B cell (primary cell): ENCODE measurements around the gene ANKS1B. TPM values are rescaled to one million over a fixed set of nuclear protein-coding genes. Genes with fewer than 3 reads are reported as not detected.

ENCODE experiments used
- ATAC-seq: fragments of 200-7000 bp; cut with Tn5 transposase; one replicate; pipeline ENCODE4 v1.10.0; 2021; ENCODE audit warnings: low read depth, mild to moderate bottlenecking, moderate number of reproducible peaks, moderate library complexity
- CTCF ChIA-PET: fragments of 350-600 bp; sonication (Branson Sonifier 250); formaldehyde crosslinking; loops from one replicate; lab custom pipeline; 2021; ENCODE audit warnings: antibody characterized with exemption, inconsistent platforms; lab: Charles Lee
- POLR2A ChIA-PET: fragments of 350-600 bp; sonication (Branson Sonifier 250); formaldehyde crosslinking; loops from one replicate; lab custom pipeline; 2021; ENCODE audit warnings: antibody characterized with exemption; lab: Charles Lee
- DNase-seq: peaks from one replicate; pipeline ENCODE4 v3.0.0; 2013
- H2AFZ ChIP-seq: 2 replicates; pipeline ENCODE4 v1.6.1; 2012; ENCODE audit warnings: mild to moderate bottlenecking, low read depth, low read length; ENCODE audit not compliant: insufficient read depth, poor library complexity, severe bottlenecking
- H3K27ac ChIP-seq, 2 donors: 1 replicate in 1 of 2; 2 replicates in 1 of 2; pipeline ENCODE4 v1.5.1; 2012 to 2013; ENCODE audit warnings: low read length in 2 of 2, mild to moderate bottlenecking in 2 of 2, moderate library complexity in 1 of 2
- H3K27me3 ChIP-seq, 4 experiments: fragments of 200-600 bp in 1 of 4; sonication (generic) in 1 of 4; replicated peaks in 1 of 4; 1 replicate in 2 of 4; 2 replicates in 2 of 4; pipeline versions ENCODE4 v1.6.1 to v1.7.0; 2013 to 2016; ENCODE audit warnings: low read length in 3 of 4, mild to moderate bottlenecking in 2 of 4, mixed read lengths in 1 of 4, moderate library complexity in 1 of 4; ENCODE audit not compliant: insufficient read depth in 4 of 4, control insufficient read depth in 3 of 4; ENCODE audit errors: control extremely low read depth in 1 of 4
- H3K36me3 ChIP-seq, 2 experiments: replicated peaks in 1 of 2; 1 replicate in 1 of 2; 2 replicates in 1 of 2; pipeline versions ENCODE4 v1.6.1 to v1.7.1; 2013; ENCODE audit warnings: low read length in 1 of 2; ENCODE audit not compliant: insufficient read depth in 2 of 2, control insufficient read depth in 1 of 2; ENCODE audit errors: control extremely low read depth in 1 of 2, extremely low read depth in 1 of 2
- H3K4me1 ChIP-seq, 2 donors: fragments of 200-600 bp in 1 of 2; sonication (generic) in 1 of 2; 1 replicate in 1 of 2; 2 replicates in 1 of 2; pipeline versions ENCODE4 v1.5.1 to v1.6.1; 2013 to 2017; ENCODE audit warnings: low read length in 2 of 2; ENCODE audit not compliant: control insufficient read depth in 2 of 2, insufficient read depth in 2 of 2
- H3K4me2 ChIP-seq: replicated peaks from 2 replicates; pipeline ENCODE3; 2012; ENCODE audit warnings: mild to moderate bottlenecking, low read depth, low read length; ENCODE audit not compliant: poor library complexity, severe bottlenecking
- H3K4me3 ChIP-seq, 5 experiments: fragments of 200-600 bp in 1 of 5; sonication (generic) in 1 of 5; 1 replicate in 3 of 5; 2 replicates in 2 of 5; pipeline versions ENCODE4 v1.5.1 to v1.7.0; 2011 to 2016; ENCODE audit warnings: low read length in 4 of 5, mild to moderate bottlenecking in 4 of 5, low read depth in 2 of 5, control low read depth in 1 of 5, moderate library complexity in 1 of 5; ENCODE audit not compliant: insufficient read depth in 1 of 5; ENCODE audit errors: control extremely low read depth in 1 of 5, extremely low read depth in 1 of 5
- H3K79me2 ChIP-seq: fragments of 200-600 bp; sonication (generic); one replicate; pipeline ENCODE4 v1.6.0; 2016; ENCODE audit warnings: low read length; ENCODE audit not compliant: control insufficient read depth, insufficient read depth
- H3K9ac ChIP-seq: fragments of 200-600 bp; sonication (generic); 2 replicates; pipeline ENCODE4 v1.6.1; 2017; ENCODE audit warnings: mild to moderate bottlenecking, low read length, moderate library complexity
- H3K9me3 ChIP-seq, 3 donors: one replicate each; pipeline versions ENCODE4 v1.6.1 to v1.7.1; 2013; ENCODE audit warnings: low read length in 2 of 3; ENCODE audit not compliant: control insufficient read depth in 2 of 3, insufficient read depth in 1 of 3; ENCODE audit errors: control extremely low read depth in 1 of 3
- H4K20me1 ChIP-seq: 2 replicates; pipeline ENCODE4 v1.6.0; 2012; ENCODE audit warnings: mild to moderate bottlenecking, low read length; ENCODE audit not compliant: insufficient read depth, control insufficient read depth, poor library complexity, severe bottlenecking
- H3K27ac Mint-ChIP-seq: one replicate; pipeline ENCODE4 v1.8.0; 2021; ENCODE audit warnings: mixed read lengths
- H3K27me3 Mint-ChIP-seq: one replicate; pipeline ENCODE4 v1.8.0; 2021; ENCODE audit warnings: mixed read lengths
- H3K4me1 Mint-ChIP-seq: one replicate; pipeline ENCODE4 v1.8.0; 2021; ENCODE audit warnings: mixed read lengths
- H3K4me3 Mint-ChIP-seq: one replicate; pipeline ENCODE4 v1.8.0; 2021; ENCODE audit warnings: mixed read lengths
- H3K9me3 Mint-ChIP-seq: one replicate; pipeline ENCODE4 v1.8.0; 2022; ENCODE audit warnings: mixed read lengths; ENCODE audit not compliant: insufficient read depth
- EZH2 ChIP-seq: IDR thresholded peaks from 2 replicates; pipeline ENCODE4 v1.6.1; 2012; ENCODE audit warnings: borderline replicate concordance, low read depth, mild to moderate bottlenecking, moderate library complexity, low read length; ENCODE audit not compliant: insufficient read depth, poor library complexity, severe bottlenecking
- WGBS: methylation state at CpG from one replicate; pipeline ENCODE4 v1.1.5; 2013; ENCODE audit warnings: missing lambda C conversion rate; ENCODE audit not compliant: insufficient coverage; 5-methylcytosine and 5-hydroxymethylcytosine counted together
- intact Hi-C: fragments of 100-400 bp; cut with micrococcal nuclease; formaldehyde crosslinking; loops from one replicate; pipeline ENCODE4 v1.10.0; 2022
- polyA plus RNA-seq: library from polyadenylated mRNA; depleted of rRNA; stranded (reverse); fragments of >200 nt; gene quantifications from 2 replicates; pipeline ENCODE4 v1.2.3, GENCODE V29; 2012
- total RNA-seq, 2 donors: library from RNA; stranded (reverse); fragments of 120-200 nt in 1 of 2; gene quantifications; 1 replicate in 1 of 2; 2 replicates in 1 of 2; pipeline versions ENCODE4 v1.2.3 to v1.2.4, GENCODE V29; 2013 to 2022
- TF ChIP-seq, protein P1 (sequence below): fragments of 200-600 bp; IDR thresholded peaks from one replicate; pipeline ENCODE4 v1.8.0; 2022; ENCODE audit warnings: antibody characterized with exemption, mild to moderate bottlenecking

ANKS1B gene
- total and polyA plus RNA-seq, 2 donors (not counting 1 experiment from before 2014, with no cell fraction given), result not detected

GRCh38 chr12:98830657-98831056 is 1154.1 kb downstream of the ANKS1B start:
- no peaks in the 10 kb centered on the region for H3K36me3 ChIP-seq
- ChIA-PET CTCF (no interaction called here), POLR2A (no interaction called here)
- H3K4me2 ChIP-seq, result no peak overlapping the region
- H2AFZ ChIP-seq, result no peak overlapping the region
- Mint-ChIP-seq H3K4me1 (no peaks in the 10 kb centered on the region), H3K9me3 (no peaks in the 10 kb centered on the region), H3K27me3 (peaks cover 23% of the 10 kb centered on the region), H3K4me3 (no peak overlapping the region), H3K27ac (no peak overlapping the region)
- no peaks in the 10 kb centered on the region for H4K20me1 ChIP-seq
- H3K9me3 ChIP-seq, result no peaks in the 10 kb centered on the region
- H3K27ac ChIP-seq, result no peak overlapping the region
- H3K4me1 ChIP-seq, result no peaks in the 10 kb centered on the region
- H3K9ac ChIP-seq, result no peak overlapping the region
- TF ChIP-seq, protein P1, sequence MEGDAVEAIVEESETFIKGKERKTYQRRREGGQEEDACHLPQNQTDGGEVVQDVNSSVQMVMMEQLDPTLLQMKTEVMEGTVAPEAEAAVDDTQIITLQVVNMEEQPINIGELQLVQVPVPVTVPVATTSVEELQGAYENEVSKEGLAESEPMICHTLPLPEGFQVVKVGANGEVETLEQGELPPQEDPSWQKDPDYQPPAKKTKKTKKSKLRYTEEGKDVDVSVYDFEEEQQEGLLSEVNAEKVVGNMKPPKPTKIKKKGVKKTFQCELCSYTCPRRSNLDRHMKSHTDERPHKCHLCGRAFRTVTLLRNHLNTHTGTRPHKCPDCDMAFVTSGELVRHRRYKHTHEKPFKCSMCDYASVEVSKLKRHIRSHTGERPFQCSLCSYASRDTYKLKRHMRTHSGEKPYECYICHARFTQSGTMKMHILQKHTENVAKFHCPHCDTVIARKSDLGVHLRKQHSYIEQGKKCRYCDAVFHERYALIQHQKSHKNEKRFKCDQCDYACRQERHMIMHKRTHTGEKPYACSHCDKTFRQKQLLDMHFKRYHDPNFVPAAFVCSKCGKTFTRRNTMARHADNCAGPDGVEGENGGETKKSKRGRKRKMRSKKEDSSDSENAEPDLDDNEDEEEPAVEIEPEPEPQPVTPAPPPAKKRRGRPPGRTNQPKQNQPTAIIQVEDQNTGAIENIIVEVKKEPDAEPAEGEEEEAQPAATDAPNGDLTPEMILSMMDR, result no peak
- TF ChIP-seq EZH2, result no peak
- H3K4me3 ChIP-seq, result no peak overlapping the region
- no peak for ATAC-seq
- no peaks in the 10 kb centered on the region for H3K27me3 ChIP-seq
- 80% methylated on average over 7 of the region's 7 CpGs for WGBS
- no peaks in the 10 kb centered on the region for H3K79me2 ChIP-seq
- intact Hi-C loops, result no loop called here
- no peak for DNase-seq

DNA sequence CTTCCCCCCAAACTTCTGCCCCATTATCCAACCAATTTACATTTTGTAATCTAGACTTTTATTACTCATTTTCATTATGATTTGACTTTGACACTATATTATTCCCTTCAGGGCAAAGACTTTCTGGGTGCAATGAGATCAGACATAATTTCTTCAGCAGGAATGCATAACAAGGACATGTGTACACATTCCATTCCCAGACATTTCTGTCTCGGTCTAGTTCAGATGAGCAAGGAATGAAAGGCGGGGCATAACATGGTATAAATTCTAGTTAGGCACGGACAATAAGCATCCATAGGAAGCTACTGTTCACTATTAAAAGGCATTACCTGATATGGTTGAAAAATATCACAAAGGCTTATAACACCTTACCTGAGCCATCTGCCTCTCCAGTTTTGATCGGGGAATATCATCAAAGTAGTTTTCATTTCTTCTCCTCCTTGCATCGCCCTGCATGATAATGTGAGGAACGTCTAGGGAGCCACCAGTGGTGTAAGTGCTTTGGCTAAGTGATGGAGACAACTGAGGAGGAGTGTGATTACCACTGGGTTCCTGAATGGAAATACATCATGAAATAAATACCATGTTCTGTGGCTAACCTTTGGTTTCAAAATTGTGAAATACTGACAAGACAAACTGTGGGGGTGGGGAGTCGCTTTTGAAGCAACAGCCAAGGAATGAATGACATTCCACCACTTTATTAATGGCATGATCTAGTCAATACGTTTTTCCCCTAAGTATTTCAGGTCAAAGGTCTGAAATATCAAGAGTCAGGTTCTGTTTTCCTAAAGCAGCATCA is 1155.7 kb downstream of the ANKS1B start:
- CTCF ChIA-PET, result no interaction called here
- TF ChIP-seq EZH2, result no peak
- TF ChIP-seq, protein P1, result no peak
- H3K9me3 Mint-ChIP-seq, result no peaks in the 10 kb centered on the region
- no peak overlapping the region for H3K27ac ChIP-seq
- no peak overlapping the region for H3K9ac ChIP-seq
- POLR2A ChIA-PET, result no interaction called here
- ATAC-seq (no peak), DNase-seq (no peak)
- H3K4me3 Mint-ChIP-seq, result no peak overlapping the region
- H3K36me3 ChIP-seq, result no peaks in the 10 kb centered on the region
- no CpG with 5 or more reads among the region's 8 CpGs for WGBS
- H3K79me2 ChIP-seq, result no peaks in the 10 kb centered on the region
- intact Hi-C loops, result no loop called here
- H3K4me2 ChIP-seq, result no peak overlapping the region
- no peaks in the 10 kb centered on the region for H3K4me1 Mint-ChIP-seq
- H3K9me3 ChIP-seq, result no peaks in the 10 kb centered on the region
- H2AFZ ChIP-seq, result no peak overlapping the region
- H3K27me3 ChIP-seq, result no peaks in the 10 kb centered on the region
- no peak overlapping the region for H3K27ac Mint-ChIP-seq
- H4K20me1 ChIP-seq, result no peaks in the 10 kb centered on the region
- H3K4me3 ChIP-seq, result no peak overlapping the region
- H3K4me1 ChIP-seq, result no peaks in the 10 kb centered on the region
- peaks cover 24% of the 10 kb centered on the region for H3K27me3 Mint-ChIP-seq
